ENCODE results near the gene KLHL2. TPM values are rescaled to one million over a fixed set of nuclear protein-coding genes. Genes with fewer than 3 reads are reported as not detected.
A peak's percentile ranks its signal among the peaks of the same experiment; 100 is the strongest.
"Not testable (repeated sequence)": the region's sequence is repeated elsewhere in the genome, so short reads cannot be mapped to it uniquely, and the experiment has no call there.

Gene KLHL2
- total RNA-seq, 4 donors from 2014 or later: 6.1 to 68.2 (median 26.2) TPM

DNA sequence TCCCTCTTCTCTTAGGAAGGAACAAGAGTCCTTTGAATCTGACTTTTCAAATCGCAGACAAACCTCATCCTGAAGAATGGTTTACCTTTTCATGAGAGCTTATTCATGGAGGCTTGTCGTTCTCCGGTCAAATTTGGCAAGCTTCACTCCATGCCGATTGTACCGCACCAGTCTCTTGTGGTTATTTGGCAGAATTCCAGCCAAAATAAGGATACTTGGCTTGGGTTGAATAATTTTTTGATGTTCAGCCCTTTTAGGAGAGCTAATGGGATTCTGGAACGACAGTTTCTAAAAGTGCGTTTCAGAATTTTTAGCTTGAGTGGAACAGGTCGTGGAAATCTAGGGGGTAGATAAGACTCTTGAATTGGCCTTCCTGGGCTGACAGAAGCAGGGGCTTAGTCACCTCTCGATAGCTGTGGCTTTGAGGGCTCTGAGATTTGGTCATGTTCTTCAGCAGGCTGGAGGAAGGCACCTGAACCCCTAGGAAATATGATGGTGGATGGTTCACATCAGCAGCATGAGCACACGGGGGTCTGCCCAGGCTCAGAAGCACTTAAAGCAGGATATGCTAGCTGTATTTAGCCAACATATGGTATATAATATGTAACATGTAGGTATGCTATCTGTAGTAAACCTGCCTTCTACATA lies 1.5 kb downstream of the KLHL2 start:
- DNase-seq: no peak
- Histone ChIP-seq H3K9me3 (no peaks in the 10 kb centered on the region), H3K27me3 (no peaks in the 10 kb centered on the region), H3K4me1 (peaks cover 0 to 4% of the 10 kb centered on the region in 2 donors), H3K27ac (no peak overlapping the region), H3K4me3 (peak overlapping the region in 1 of 2 donors; percentile 86), H3K36me3 (no peaks in the 10 kb centered on the region)
- intact Hi-C loops (cut with DNase I; ENCODE audit: low total_unique reads): loop anchor here (10.0 kb wide), 1 partner anchor 126 kb away; no protein-coding TSS in a partner anchor
- TF ChIP-seq POLR2A (IDR thresholded peaks at IDR 0.05): no peak
- TF ChIP-seq, protein P1, sequence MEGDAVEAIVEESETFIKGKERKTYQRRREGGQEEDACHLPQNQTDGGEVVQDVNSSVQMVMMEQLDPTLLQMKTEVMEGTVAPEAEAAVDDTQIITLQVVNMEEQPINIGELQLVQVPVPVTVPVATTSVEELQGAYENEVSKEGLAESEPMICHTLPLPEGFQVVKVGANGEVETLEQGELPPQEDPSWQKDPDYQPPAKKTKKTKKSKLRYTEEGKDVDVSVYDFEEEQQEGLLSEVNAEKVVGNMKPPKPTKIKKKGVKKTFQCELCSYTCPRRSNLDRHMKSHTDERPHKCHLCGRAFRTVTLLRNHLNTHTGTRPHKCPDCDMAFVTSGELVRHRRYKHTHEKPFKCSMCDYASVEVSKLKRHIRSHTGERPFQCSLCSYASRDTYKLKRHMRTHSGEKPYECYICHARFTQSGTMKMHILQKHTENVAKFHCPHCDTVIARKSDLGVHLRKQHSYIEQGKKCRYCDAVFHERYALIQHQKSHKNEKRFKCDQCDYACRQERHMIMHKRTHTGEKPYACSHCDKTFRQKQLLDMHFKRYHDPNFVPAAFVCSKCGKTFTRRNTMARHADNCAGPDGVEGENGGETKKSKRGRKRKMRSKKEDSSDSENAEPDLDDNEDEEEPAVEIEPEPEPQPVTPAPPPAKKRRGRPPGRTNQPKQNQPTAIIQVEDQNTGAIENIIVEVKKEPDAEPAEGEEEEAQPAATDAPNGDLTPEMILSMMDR (IDR thresholded peaks at IDR 0.05): no peak

DNA sequence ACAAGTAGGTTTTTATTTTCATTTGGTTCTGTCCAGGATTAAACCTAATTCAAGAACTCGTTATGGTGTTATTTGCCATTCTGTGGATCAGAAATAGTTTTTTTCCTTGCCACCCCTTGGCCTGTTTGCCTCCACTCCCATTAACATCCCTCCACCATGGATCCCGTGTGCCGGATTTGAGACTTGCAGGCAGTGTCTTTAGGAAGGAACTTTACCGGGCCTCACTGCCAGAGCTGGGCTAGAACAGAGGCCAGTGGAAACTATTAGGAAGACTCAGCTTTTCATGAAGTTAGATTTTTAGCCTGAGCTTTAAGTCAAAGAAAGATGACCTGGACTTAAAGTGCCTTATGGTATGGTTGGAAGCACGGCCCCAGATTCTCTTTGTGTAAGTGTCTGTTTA lies 2.4 kb downstream of the KLHL2 start:
- H3K27me3 ChIP-seq: no peaks in the 10 kb centered on the region
- H3K27ac ChIP-seq: no peak overlapping the region
- no peaks in the 10 kb centered on the region for H3K36me3 ChIP-seq
- H3K4me3 ChIP-seq: no peak overlapping the region
- intact Hi-C loops (cut with DNase I; ENCODE audit: low total_unique reads): loop anchor here (10.0 kb wide), 1 partner anchor 125 kb away; no protein-coding TSS in a partner anchor
- no peak for TF ChIP-seq POLR2A (IDR thresholded peaks at IDR 0.05)
- TF ChIP-seq, protein P1 (IDR thresholded peaks at IDR 0.05): no peak
- no peak for DNase-seq
- no peaks in the 10 kb centered on the region for H3K9me3 ChIP-seq
- H3K4me1 ChIP-seq: peaks cover 0 to 4% of the 10 kb centered on the region in 2 donors

- H3K4me3 ChIP-seq: no peak overlapping the region
- no peak overlapping the region for H3K27ac ChIP-seq
- no peak for DNase-seq
- no peaks in the 10 kb centered on the region for H3K9me3 ChIP-seq
- H3K36me3 ChIP-seq: no peaks in the 10 kb centered on the region
- peaks cover 0 to 4% of the 10 kb centered on the region in 2 donors for H3K4me1 ChIP-seq
- intact Hi-C loops (cut with DNase I; ENCODE audit: low total_unique reads): no loop called here
- TF ChIP-seq, protein P1 (IDR thresholded peaks at IDR 0.05): no peak
- no peak for TF ChIP-seq POLR2A (IDR thresholded peaks at IDR 0.05)
- no peaks in the 10 kb centered on the region for H3K27me3 ChIP-seq
Observed at GRCh38 chr4:165210566-165210965, 3.2 kb downstream of the KLHL2 start.

DNA sequence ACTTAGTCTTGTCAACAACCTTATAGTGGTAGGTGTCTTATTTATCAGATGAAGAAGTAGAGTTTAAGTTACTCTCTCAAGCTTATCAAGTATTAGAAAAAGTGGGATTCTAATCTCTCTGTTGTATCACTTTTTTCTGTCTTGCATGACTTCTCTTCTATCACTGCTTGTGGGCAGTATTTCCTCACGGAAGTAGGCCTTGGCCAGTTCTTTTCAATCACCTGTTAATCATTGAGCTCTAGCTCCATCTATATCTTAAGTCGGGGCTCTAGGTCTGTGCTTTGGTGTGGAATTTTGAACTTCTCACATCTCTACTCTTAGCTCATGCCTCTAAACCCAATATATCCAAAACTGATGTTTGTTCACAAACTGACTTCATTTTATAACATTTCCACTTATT lies 5.3 kb downstream of the KLHL2 start:
- H3K27ac ChIP-seq; intact Hi-C loops (cut with DNase I; ENCODE audit: low total_unique reads); DNase-seq; H3K4me3 ChIP-seq; H3K36me3 ChIP-seq; H3K9me3 ChIP-seq; H3K27me3 ChIP-seq; H3K4me1 ChIP-seq: not testable (repeated sequence)

GRCh38 chr4:165213404-165213803 lies 6.0 kb downstream of the KLHL2 start:
- not testable (repeated sequence) for H3K4me1 ChIP-seq, H3K4me3 ChIP-seq, H3K27ac ChIP-seq

GRCh38 chr4:165213991-165214709 lies 6.8 kb downstream of the KLHL2 start:
- H3K4me1 ChIP-seq; H3K9me3 ChIP-seq; H3K27me3 ChIP-seq; intact Hi-C loops (cut with DNase I; ENCODE audit: low total_unique reads); DNase-seq; H3K36me3 ChIP-seq; H3K4me3 ChIP-seq: not testable (repeated sequence)
- peak overlapping the region; percentile 28 to 29 for H3K27ac ChIP-seq

More at GRCh38 chr4:165213404-165213803, 6.0 kb downstream of the KLHL2 start:
- DNase-seq; H3K9me3 ChIP-seq; H3K27me3 ChIP-seq; intact Hi-C loops (cut with DNase I; ENCODE audit: low total_unique reads); H3K36me3 ChIP-seq: not testable (repeated sequence)

DNA sequence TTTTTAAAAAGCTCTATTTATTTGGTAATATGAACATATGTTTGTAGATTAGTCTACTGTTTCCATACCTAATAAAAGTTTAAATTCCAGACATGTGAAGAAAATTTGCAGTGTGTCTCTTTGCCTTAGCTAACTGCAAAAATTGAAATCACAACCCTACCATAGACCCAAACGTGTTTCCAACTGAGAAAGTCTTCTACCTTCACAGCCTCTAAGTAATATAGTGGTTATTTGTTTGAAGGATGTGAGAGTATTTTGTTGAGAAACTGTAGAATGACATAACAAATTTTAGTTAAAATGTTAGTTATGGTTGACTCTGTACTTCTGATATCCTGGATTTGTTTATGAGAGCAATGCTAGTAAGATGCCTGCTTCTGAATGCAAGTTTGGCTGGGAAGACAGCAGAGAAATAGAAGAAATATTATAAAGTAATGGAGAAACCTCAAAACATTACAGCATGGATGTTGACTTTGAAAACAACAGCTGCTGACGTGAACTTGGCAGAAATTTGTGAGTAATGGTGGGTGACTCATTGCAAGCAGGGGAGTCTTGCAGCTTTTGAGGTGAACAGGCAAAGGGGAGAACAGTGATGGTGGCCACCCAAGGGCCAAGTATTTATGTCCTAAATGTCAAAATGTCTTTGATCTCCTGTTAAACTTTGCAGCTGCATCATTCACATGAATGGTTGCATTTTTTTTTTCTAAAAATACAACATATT lies 7.8 kb downstream of the KLHL2 start:
- peak overlapping the region; percentile 28 to 55 for H3K27ac ChIP-seq
- H3K4me1 ChIP-seq; H3K27me3 ChIP-seq; H3K36me3 ChIP-seq; H3K4me3 ChIP-seq; intact Hi-C loops (cut with DNase I; ENCODE audit: low total_unique reads); H3K9me3 ChIP-seq: not testable (repeated sequence)
- peak; percentile 63 to 87 for DNase-seq

DNA sequence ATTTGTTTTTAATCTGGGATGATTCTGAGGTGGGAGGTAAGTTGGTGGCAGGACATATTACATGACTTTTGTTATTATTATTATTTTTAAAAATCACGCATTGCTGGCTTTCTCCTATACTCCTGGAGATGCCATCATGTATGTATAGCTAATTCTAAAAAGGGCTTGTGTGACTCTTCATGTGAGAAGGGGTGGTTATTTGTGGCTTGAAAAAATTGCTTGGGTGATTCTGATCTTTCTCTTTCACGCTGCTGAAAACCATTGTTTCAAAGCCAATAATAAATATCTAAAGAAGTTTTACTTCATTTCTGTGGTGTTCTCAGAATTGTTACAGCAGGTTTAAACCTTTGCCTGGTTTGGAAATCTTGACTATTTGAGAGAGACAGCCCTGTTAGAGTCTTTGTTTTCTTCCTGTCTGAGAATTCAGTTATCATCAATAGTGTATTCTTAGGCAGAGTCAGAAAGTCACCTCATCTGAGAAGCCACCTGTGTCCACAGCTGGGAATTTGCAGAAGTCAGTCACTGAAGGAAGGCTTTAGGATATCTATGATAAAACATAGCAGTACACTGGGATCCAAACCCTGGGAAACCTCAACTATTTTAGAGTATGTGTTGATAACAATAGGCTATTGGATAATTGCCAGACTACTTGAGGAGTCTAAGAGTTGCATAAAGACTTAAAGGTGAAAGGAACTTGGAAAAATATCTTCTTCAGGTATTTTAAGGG lies 8.6 kb downstream of the KLHL2 start:
- peak overlapping the region; percentile 28 to 55 for H3K27ac ChIP-seq

More for the DNA sequence above, 8.6 kb downstream of the KLHL2 start:
- intact Hi-C loops (cut with DNase I; ENCODE audit: low total_unique reads); H3K4me3 ChIP-seq; DNase-seq; H3K36me3 ChIP-seq; H3K4me1 ChIP-seq; H3K9me3 ChIP-seq; H3K27me3 ChIP-seq: not testable (repeated sequence)
